ENCODE data around the gene SLC25A26. TPM values are rescaled to one million over a fixed set of nuclear protein-coding genes. Genes with fewer than 3 reads are reported as not detected.
A peak's percentile ranks its signal among the peaks of the same experiment; 100 is the strongest.

SLC25A26 gene
- total and polyA plus RNA-seq, 12 donors = 12.1 to 44.2 (median 31.0) TPM

DNA sequence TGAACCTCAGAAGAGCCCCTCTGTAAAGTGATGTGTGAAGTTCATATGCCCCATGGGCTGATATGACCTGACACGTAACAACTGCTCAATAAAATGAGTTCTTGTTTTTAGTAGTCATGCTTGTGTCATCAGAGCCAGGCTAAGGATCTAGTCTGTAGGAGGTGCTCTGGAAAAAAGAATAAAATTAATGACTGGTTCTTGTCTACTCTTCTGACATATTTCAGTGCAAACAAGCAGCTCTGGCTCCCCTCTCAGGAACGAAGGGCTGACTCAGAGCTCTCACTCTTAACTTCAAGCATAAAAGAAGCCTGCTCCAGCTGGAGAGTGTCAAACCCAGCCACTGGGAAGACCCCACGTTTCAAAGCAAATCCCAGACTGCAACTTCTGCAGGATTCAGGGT lies 203.0 kb downstream of the SLC25A26 start:
- Histone ChIP-seq H3K27me3 (no peaks in the 10 kb centered on the region), H3K9me3 (peaks cover 0 to 17% (median 7%) of the 10 kb centered on the region in 11 donors), H3K4me3 (no peak overlapping the region), H3K36me3 (no peaks in the 10 kb centered on the region), H3K4me1 (peaks cover 15 to 75% (median 46%) of the 10 kb centered on the region in 9 donors), H3K27ac (peak overlapping the region in 4 of 10 donors; percentile 29 to 87 (median 54))
- ATAC-seq (peak in 4 of 8 donors; percentile 11 to 46 (median 27)), DNase-seq (no peak)
- TF ChIP-seq, protein P1, sequence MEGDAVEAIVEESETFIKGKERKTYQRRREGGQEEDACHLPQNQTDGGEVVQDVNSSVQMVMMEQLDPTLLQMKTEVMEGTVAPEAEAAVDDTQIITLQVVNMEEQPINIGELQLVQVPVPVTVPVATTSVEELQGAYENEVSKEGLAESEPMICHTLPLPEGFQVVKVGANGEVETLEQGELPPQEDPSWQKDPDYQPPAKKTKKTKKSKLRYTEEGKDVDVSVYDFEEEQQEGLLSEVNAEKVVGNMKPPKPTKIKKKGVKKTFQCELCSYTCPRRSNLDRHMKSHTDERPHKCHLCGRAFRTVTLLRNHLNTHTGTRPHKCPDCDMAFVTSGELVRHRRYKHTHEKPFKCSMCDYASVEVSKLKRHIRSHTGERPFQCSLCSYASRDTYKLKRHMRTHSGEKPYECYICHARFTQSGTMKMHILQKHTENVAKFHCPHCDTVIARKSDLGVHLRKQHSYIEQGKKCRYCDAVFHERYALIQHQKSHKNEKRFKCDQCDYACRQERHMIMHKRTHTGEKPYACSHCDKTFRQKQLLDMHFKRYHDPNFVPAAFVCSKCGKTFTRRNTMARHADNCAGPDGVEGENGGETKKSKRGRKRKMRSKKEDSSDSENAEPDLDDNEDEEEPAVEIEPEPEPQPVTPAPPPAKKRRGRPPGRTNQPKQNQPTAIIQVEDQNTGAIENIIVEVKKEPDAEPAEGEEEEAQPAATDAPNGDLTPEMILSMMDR (IDR thresholded peaks at IDR 0.05) = peak in 2 of 9 donors; percentile 9 to 10
- 26 to 37% methylated on average over 3 of the region's 3 CpGs for WGBS, 2 donors
- intact Hi-C loops (cut with DNase I) = no loop called here

- intact Hi-C loops (cut with DNase I) = no loop called here
- 25 to 38% methylated on average over 5 of the region's 5 CpGs for WGBS, 2 donors
- H3K4me3 ChIP-seq = no peak overlapping the region
- peak overlapping the region in 9 of 10 donors; percentile 21 to 87 (median 65) for H3K27ac ChIP-seq
- TF ChIP-seq, protein P1 (IDR thresholded peaks at IDR 0.05) = no peak
- H3K9me3 ChIP-seq = peaks cover 0 to 17% (median 7%) of the 10 kb centered on the region in 11 donors
- ATAC-seq (peak; percentile 62 to 81 (median 75)), DNase-seq (peak; percentile 64 to 71)
- H3K4me1 ChIP-seq = peaks cover 19 to 75% (median 52%) of the 10 kb centered on the region in 9 donors
- H3K27me3 ChIP-seq = no peaks in the 10 kb centered on the region
- H3K36me3 ChIP-seq = no peaks in the 10 kb centered on the region
Observed at GRCh38 chr3:66425032-66425431, 204.2 kb downstream of the SLC25A26 start.

DNA sequence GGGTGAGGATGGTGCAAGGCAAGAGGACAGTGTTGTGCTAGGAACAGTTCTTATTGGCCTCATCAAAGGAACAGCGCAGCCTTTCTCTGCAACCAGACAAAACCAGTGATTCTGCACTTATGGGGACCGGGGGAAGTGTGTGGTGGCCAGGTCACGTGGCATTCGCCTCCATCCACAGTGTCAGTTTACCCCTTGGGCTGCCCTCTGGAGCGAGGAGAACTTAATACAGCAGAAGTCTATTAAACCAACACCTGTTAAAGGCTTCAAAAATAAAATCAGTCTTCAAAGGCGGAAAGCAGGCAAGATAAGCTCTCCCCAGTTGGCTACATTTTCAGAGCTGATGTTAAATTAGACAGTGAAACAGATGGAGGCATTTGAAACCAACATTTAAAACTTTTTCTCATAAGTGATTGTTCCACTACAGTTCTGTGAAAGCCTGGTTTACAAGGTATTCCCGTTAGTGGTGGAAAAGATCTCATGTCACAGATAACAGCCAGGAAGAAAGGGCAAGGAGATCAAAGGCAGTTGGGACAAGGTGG lies 204.8 kb downstream of the SLC25A26 start:
- Histone ChIP-seq H3K4me3 (no peak overlapping the region), H3K36me3 (no peaks in the 10 kb centered on the region), H3K9me3 (peaks cover 0 to 17% (median 7%) of the 10 kb centered on the region in 11 donors), H3K27ac (peak overlapping the region in 9 of 10 donors; percentile 21 to 87 (median 65)), H3K4me1 (peaks cover 19 to 80% (median 58%) of the 10 kb centered on the region in 9 donors), H3K27me3 (no peaks in the 10 kb centered on the region)
- ATAC-seq (peak in 1 of 8 donors; percentile 18), DNase-seq (no peak)
- 77 to 88% methylated on average over 7 of the region's 7 CpGs for WGBS, 2 donors
- intact Hi-C loops (cut with DNase I) = no loop called here
- TF ChIP-seq, protein P1 (IDR thresholded peaks at IDR 0.05) = no peak

- DNase-seq = no peak
- peak overlapping the region in 8 of 10 donors; percentile 21 to 87 (median 66) for H3K27ac ChIP-seq
- H3K36me3 ChIP-seq = no peaks in the 10 kb centered on the region
- peaks cover 19 to 85% (median 61%) of the 10 kb centered on the region in 9 donors for H3K4me1 ChIP-seq
- intact Hi-C loops (cut with DNase I) = no loop called here
- no peak for ATAC-seq
- TF ChIP-seq, protein P1 (IDR thresholded peaks at IDR 0.05) = no peak
- no peaks in the 10 kb centered on the region for H3K27me3 ChIP-seq
- WGBS, 2 donors = 89 to 91% methylated on average over 1 of the region's 1 CpG
- peaks cover 0 to 14% (median 7%) of the 10 kb centered on the region in 11 donors for H3K9me3 ChIP-seq
- no peak overlapping the region for H3K4me3 ChIP-seq
Observed at GRCh38 chr3:66426135-66426534, 205.3 kb downstream of the SLC25A26 start.

Data from heart right ventricle (tissue), 16 donors.